ENCODE results near the gene PDK1. TPM values are rescaled to one million over a fixed set of nuclear protein-coding genes. Genes with fewer than 3 reads are reported as not detected.

PDK1 gene
- total and polyA plus RNA-seq, 2 donors from 2014 or later = 4.6 to 19.2 TPM

DNA sequence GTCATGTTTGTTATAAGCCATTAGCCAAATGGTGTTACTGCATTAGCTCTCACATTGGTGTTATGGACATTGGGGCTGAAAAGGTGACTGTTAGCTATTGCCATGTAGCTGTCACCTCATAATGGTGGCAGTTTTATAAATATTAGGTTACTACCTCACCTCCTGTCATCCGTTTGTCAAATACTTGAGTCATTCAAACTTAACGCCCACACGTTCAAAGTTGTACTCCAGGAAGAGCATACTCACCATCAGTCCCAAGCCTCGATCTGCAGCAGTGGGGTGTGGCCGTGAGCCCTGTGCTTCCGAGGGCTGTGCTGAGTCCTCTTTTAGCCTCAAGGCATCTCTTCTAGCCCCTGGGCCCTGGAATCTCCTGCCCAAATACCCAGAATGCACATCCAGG is 87.3 kb downstream of the PDK1 start:
- intact Hi-C loops (cut with DNase I) = no loop called here
- Histone ChIP-seq H3K4me1 (ENCODE audit: control insufficient read depth in 2 of 3, insufficient read depth in 2 of 3, low read depth in 1 of 3, low read length in 3 of 3) (no peaks in the 10 kb centered on the region), H3K27ac (ENCODE audit: low read depth in 2 of 2, low read length in 2 of 2) (no peak overlapping the region), H3K36me3 (ENCODE audit: control insufficient read depth in 2 of 3, insufficient read depth in 3 of 3, low read length in 3 of 3) (no peaks in the 10 kb centered on the region), H3K9me3 (ENCODE audit: control insufficient read depth in 2 of 3, insufficient read depth in 1 of 3, low read length in 3 of 3) (no peaks in the 10 kb centered on the region), H3K4me3 (ENCODE audit: low read length in 3 of 3) (no peak overlapping the region), H3K9ac (ENCODE audit: low read length in 3 of 3) (no peak overlapping the region), H3K27me3 (ENCODE audit: control insufficient read depth, insufficient read depth, low read length) (no peaks in the 10 kb centered on the region)
- TF ChIP-seq, protein P1, sequence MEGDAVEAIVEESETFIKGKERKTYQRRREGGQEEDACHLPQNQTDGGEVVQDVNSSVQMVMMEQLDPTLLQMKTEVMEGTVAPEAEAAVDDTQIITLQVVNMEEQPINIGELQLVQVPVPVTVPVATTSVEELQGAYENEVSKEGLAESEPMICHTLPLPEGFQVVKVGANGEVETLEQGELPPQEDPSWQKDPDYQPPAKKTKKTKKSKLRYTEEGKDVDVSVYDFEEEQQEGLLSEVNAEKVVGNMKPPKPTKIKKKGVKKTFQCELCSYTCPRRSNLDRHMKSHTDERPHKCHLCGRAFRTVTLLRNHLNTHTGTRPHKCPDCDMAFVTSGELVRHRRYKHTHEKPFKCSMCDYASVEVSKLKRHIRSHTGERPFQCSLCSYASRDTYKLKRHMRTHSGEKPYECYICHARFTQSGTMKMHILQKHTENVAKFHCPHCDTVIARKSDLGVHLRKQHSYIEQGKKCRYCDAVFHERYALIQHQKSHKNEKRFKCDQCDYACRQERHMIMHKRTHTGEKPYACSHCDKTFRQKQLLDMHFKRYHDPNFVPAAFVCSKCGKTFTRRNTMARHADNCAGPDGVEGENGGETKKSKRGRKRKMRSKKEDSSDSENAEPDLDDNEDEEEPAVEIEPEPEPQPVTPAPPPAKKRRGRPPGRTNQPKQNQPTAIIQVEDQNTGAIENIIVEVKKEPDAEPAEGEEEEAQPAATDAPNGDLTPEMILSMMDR (IDR thresholded peaks at IDR 0.05; ENCODE audit: borderline replicate concordance, extremely low read depth, insufficient read depth) = no peak
- DNase-seq (no peak), FAIRE-seq (no peak)

DNA sequence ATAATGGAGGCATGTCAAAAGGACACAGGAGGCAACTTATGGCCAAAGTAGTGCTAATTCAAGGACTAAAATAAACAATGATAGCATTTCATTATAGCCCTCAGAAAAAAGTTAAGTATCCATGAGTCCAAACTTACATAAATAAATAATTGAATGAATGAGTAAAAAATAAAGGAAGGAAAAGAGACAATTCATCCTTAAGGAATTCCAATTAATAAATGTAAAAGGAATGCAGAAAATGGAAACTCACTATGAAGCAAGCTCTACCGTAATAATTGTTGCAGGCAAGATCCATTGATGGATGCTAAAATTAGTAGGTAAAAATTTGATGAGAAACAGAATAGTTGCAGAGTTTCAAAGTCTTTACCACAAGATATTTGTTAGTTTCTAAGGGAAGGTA is 91.5 kb downstream of the PDK1 start:
- intact Hi-C loops (cut with DNase I) = no loop called here
- no peak for DNase-seq
- no peaks in the 10 kb centered on the region for H3K27me3 ChIP-seq (ENCODE audit: control insufficient read depth, insufficient read depth, low read length)
- no peak for FAIRE-seq
- H3K9ac ChIP-seq (ENCODE audit: low read length in 3 of 3) = no peak overlapping the region
- no peaks in the 10 kb centered on the region for H3K9me3 ChIP-seq (ENCODE audit: control insufficient read depth in 2 of 3, insufficient read depth in 1 of 3, low read length in 3 of 3)
- H3K27ac ChIP-seq (ENCODE audit: low read depth in 2 of 2, low read length in 2 of 2) = no peak overlapping the region
- H3K4me3 ChIP-seq (ENCODE audit: low read length in 3 of 3) = no peak overlapping the region
- H3K4me1 ChIP-seq (ENCODE audit: control insufficient read depth in 2 of 3, insufficient read depth in 2 of 3, low read depth in 1 of 3, low read length in 3 of 3) = no peaks in the 10 kb centered on the region
- TF ChIP-seq, protein P1 (IDR thresholded peaks at IDR 0.05; ENCODE audit: borderline replicate concordance, extremely low read depth, insufficient read depth) = no peak
- H3K36me3 ChIP-seq (ENCODE audit: control insufficient read depth in 2 of 3, insufficient read depth in 3 of 3, low read length in 3 of 3) = no peaks in the 10 kb centered on the region

DNA sequence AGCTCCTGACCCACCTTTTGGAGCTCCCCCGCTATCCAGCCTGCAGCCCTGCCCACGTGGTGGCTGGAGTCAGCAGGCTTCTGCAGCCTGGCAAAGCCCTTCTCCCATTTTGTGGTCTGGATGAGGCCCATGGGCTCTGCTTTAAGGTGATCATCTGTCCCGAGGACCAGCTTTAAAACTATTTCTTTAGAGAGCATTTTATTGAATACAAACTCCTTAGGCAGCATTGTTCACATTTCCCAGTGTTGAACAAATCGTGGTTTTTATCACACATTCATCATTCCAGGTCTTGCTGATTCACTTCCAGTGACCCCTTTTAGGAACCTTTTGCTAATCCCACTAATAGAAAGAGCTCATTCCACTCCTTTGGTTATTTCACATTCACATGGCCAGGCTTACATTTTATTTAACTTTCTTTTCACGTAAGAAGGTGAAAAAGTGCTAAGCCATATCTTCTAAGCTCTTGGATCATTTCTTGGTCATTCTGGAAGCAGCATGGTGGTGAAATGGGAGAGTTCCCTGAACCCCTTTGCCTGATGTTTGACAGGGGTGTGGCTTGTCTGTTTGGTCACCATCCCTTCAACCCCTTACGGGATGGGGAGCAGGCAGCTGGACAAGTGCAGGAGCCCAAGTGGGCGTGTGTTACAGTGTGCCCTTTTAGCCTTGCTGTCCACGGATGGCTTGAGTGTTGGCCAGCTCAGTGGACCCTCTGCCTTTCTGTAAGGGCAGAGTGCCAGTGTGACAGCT is 99.4 kb downstream of the PDK1 start:
- TF ChIP-seq, protein P1 (IDR thresholded peaks at IDR 0.05; ENCODE audit: borderline replicate concordance, extremely low read depth, insufficient read depth) = no peak
- H3K9me3 ChIP-seq (ENCODE audit: control insufficient read depth in 2 of 3, insufficient read depth in 1 of 3, low read length in 3 of 3) = no peaks in the 10 kb centered on the region
- no peak overlapping the region for H3K9ac ChIP-seq (ENCODE audit: low read length in 3 of 3)
- DNase-seq (no peak), FAIRE-seq (no peak)
- intact Hi-C loops (cut with DNase I) = no loop called here
- H3K27ac ChIP-seq (ENCODE audit: low read depth in 2 of 2, low read length in 2 of 2) = no peak overlapping the region
- no peaks in the 10 kb centered on the region for H3K36me3 ChIP-seq (ENCODE audit: control insufficient read depth in 2 of 3, insufficient read depth in 3 of 3, low read length in 3 of 3)
- H3K4me3 ChIP-seq (ENCODE audit: low read length in 3 of 3) = no peak overlapping the region
- H3K27me3 ChIP-seq (ENCODE audit: control insufficient read depth, insufficient read depth, low read length) = no peaks in the 10 kb centered on the region
- H3K4me1 ChIP-seq (ENCODE audit: control insufficient read depth in 2 of 3, insufficient read depth in 2 of 3, low read depth in 1 of 3, low read length in 3 of 3) = no peaks in the 10 kb centered on the region
